Right ventricle myocardium superior (tissue), 1 donor: ENCODE data around the gene S100A9. TPM values are rescaled to one million over a fixed set of nuclear protein-coding genes. Genes with fewer than 3 reads are reported as not detected.
"Not testable (repeated sequence)": the region's sequence is repeated elsewhere in the genome, so short reads cannot be mapped to it uniquely, and the experiment has no call there.

Experiments used
- ATAC-seq: fragments of 200-7000 bp; cut with Tn5 transposase; one replicate; pipeline ENCODE4 v1.9.1; 2020; ENCODE audit warnings: mild to moderate bottlenecking; ENCODE audit not compliant: poor library complexity
- DNase-seq: peaks from one replicate; pipeline ENCODE4 v3.0.0-alpha.2; 2020
- intact Hi-C: fragments of 100-400 bp; cut with DNase I; formaldehyde crosslinking; loops from one replicate; pipeline ENCODE4 v1.11.2; 2022
- total RNA-seq: library from RNA; stranded (reverse); fragmentation: NEBNext Ultra II Directional; extraction: Animal tissue kit (Norgen Biotek cat#: 25700); gene quantifications from one replicate; pipeline ENCODE4 v1.2.1, GENCODE V29; 2021
- donor health status: DM: no; HTN: yes; CAD: no; lungs with severe emphysema.

S100A9 gene
- total RNA-seq, 1 donor from 2014 or later = 111 TPM

GRCh38 chr1:153397051-153397923, 39.6 kb downstream of the S100A9 start:
- intact Hi-C loops = no loop called here
- ATAC-seq = no peak
- DNase-seq = no peak

- intact Hi-C loops = no loop called here
- ATAC-seq (no peak), DNase-seq (no peak)
These were observed 40.4 kb downstream of the S100A9 start for GRCh38 chr1:153397924-153398651.

- intact Hi-C loops = no loop called here
- ATAC-seq = no peak
- DNase-seq = no peak
These were observed 41.9 kb downstream of the S100A9 start for GRCh38 chr1:153399401-153400055.

GRCh38 chr1:153400244-153400643, 42.6 kb downstream of the S100A9 start:
- ATAC-seq (no peak), DNase-seq (no peak)
- intact Hi-C loops = no loop called here

- ATAC-seq (no peak), DNase-seq (no peak)
- intact Hi-C loops = no loop called here
These were observed 43.8 kb downstream of the S100A9 start for GRCh38 chr1:153401461-153401860.

GRCh38 chr1:153402226-153402625, 44.6 kb downstream of the S100A9 start:
- DNase-seq (no peak), ATAC-seq (no peak)
- intact Hi-C loops = no loop called here

GRCh38 chr1:153403421-153404085, 45.9 kb downstream of the S100A9 start:
- no peak for ATAC-seq
- no peak for DNase-seq
- intact Hi-C loops = no loop called here

- DNase-seq (no peak), ATAC-seq (no peak)
- intact Hi-C loops = no loop called here
These were observed 46.5 kb downstream of the S100A9 start for GRCh38 chr1:153404086-153404635.

GRCh38 chr1:153404768-153405167, 47.1 kb downstream of the S100A9 start:
- peak; percentile 60 for ATAC-seq
- intact Hi-C loops = no loop called here
- DNase-seq = peak; percentile 74

GRCh38 chr1:153405825-153406599, 48.4 kb downstream of the S100A9 start:
- intact Hi-C loops, ATAC-seq, DNase-seq: not testable (repeated sequence)

- DNase-seq, intact Hi-C loops, ATAC-seq: not testable (repeated sequence)
These were observed 49.6 kb downstream of the S100A9 start for GRCh38 chr1:153407274-153407673.

Other genes starting within 250 kb of the S100A9 start
- gene SPRR2F, start 244.3 kb upstream of the S100A9 start, total RNA-seq = not detected
- not detected for gene SPRR2G, start 207.0 kb upstream of the S100A9 start, total RNA-seq
- gene LELP1, start 154.4 kb upstream of the S100A9 start, total RNA-seq = not detected
- not detected for gene PRR9, start 140.3 kb upstream of the S100A9 start, total RNA-seq
- not detected for gene LORICRIN, start 98.2 kb upstream of the S100A9 start, total RNA-seq
- gene PGLYRP3, start 44.9 kb upstream of the S100A9 start, total RNA-seq = not detected
- not detected for gene PGLYRP4, start 9.0 kb upstream of the S100A9 start, total RNA-seq
- gene S100A12, start 17.8 kb downstream of the S100A9 start, total RNA-seq = 2.4 TPM
- 42.5 TPM for gene S100A8, start 33.2 kb downstream of the S100A9 start, total RNA-seq
- gene S100A7A, start 58.7 kb downstream of the S100A9 start, total RNA-seq = not detected
- not detected for gene S100A7, start 102.8 kb downstream of the S100A9 start, total RNA-seq
- 260 TPM for gene S100A6, start 178.1 kb downstream of the S100A9 start, total RNA-seq
- not detected for gene S100A5, start 183.1 kb downstream of the S100A9 start, total RNA-seq
- gene S100A4, start 188.0 kb downstream of the S100A9 start, total RNA-seq = 130 TPM
- 0.70 TPM for gene S100A3, start 191.4 kb downstream of the S100A9 start, total RNA-seq
- gene S100A2, start 208.0 kb downstream of the S100A9 start, total RNA-seq = 2.3 TPM